HepG2 (cell line): ENCODE results near the gene VILL. TPM values are rescaled to one million over a fixed set of nuclear protein-coding genes. Genes with fewer than 3 reads are reported as not detected.

Experiments used
- ASH2L ChIP-seq: fragments of 300-600, 200-600 bp; sonication (generic); IDR thresholded peaks from 2 replicates; pipeline ENCODE4 v1.7.0; 2017; ENCODE audit warnings: low read depth, mild to moderate bottlenecking, moderate library complexity, mixed read lengths, low read length; ENCODE audit not compliant: insufficient read length
- CBX5 ChIP-seq: sonication (generic); formaldehyde crosslinking; IDR thresholded peaks from 2 replicates; pipeline ENCODE4 v1.4.0; 2020; ENCODE audit warnings: missing genetic modification reagents, borderline replicate concordance
- IKZF4 ChIP-seq: sonication (generic); formaldehyde crosslinking; IDR thresholded peaks from 2 replicates; pipeline ENCODE4 v1.5.1; 2020; ENCODE audit warnings: borderline replicate concordance, mild to moderate bottlenecking, low read depth, missing genetic modification reagents; ENCODE audit errors: not compliant biosample characterization
- PHF20 ChIP-seq: sonication (generic); formaldehyde crosslinking; IDR thresholded peaks from 2 replicates; pipeline ENCODE4 v1.5.0; 2020; ENCODE audit warnings: mild to moderate bottlenecking, missing genetic modification reagents
- SNAPC4 ChIP-seq: sonication (generic); formaldehyde crosslinking; IDR thresholded peaks from 2 replicates; pipeline ENCODE4 v1.4.0; 2020; ENCODE audit warnings: mild to moderate bottlenecking, missing genetic modification reagents
- U2AF1 ChIP-seq: fragments of 200-400 bp; formaldehyde crosslinking; optimal IDR thresholded peaks from 2 replicates; pipeline ENCODE3; 2017; ENCODE audit warnings: mild to moderate bottlenecking, low read depth, low read length
- ZFP37 ChIP-seq: sonication (generic); formaldehyde crosslinking; IDR thresholded peaks from 2 replicates; pipeline ENCODE4 v1.4.0; 2020; ENCODE audit warnings: missing genetic modification reagents, borderline replicate concordance
- ZFP82 ChIP-seq: sonication (generic); formaldehyde crosslinking; IDR thresholded peaks from 2 replicates; pipeline ENCODE4 v1.5.1; 2020; ENCODE audit warnings: mild to moderate bottlenecking, missing genetic modification reagents, borderline replicate concordance
- ZNF10 ChIP-seq: sonication (generic); formaldehyde crosslinking; IDR thresholded peaks from 2 replicates; pipeline ENCODE4 v1.4.0; 2020; ENCODE audit warnings: mild to moderate bottlenecking, low read depth, missing genetic modification reagents, borderline replicate concordance
- ZNF276 ChIP-seq: sonication (generic); formaldehyde crosslinking; IDR thresholded peaks from 2 replicates; pipeline ENCODE4 v1.4.0; 2020; ENCODE audit warnings: mild to moderate bottlenecking, low read depth, missing genetic modification reagents
- ZNF354B ChIP-seq: sonication (generic); formaldehyde crosslinking; IDR thresholded peaks from 2 replicates; pipeline ENCODE4 v1.8.0; 2022; ENCODE audit warnings: mild to moderate bottlenecking, missing genetic modification reagents
- ZNF773 ChIP-seq: sonication (generic); formaldehyde crosslinking; IDR thresholded peaks from 2 replicates; pipeline ENCODE4 v1.4.0; 2020; ENCODE audit warnings: missing genetic modification reagents, borderline replicate concordance
- ZSCAN31 ChIP-seq: sonication (generic); formaldehyde crosslinking; IDR thresholded peaks from 2 replicates; pipeline ENCODE4 v1.5.0; 2020; ENCODE audit warnings: low read depth, mild to moderate bottlenecking, missing genetic modification reagents
- polyA plus RNA-seq, 8 experiments: library from polyadenylated mRNA; depleted of rRNA in 3 of 8; stranded (reverse) in 7 of 8; unstranded in 1 of 8; fragments of >200 nt; fragmentation: Illumina TruSeq in 4 of 8; extraction: Trizol in 4 of 8; gene quantifications; 2 replicates each; pipeline versions ENCODE4 v1.2.1 to v1.2.3, GENCODE V29; 2011 to 2016; ENCODE audit warnings: low read depth in 4 of 8, missing spikeins in 1 of 8, mixed read lengths in 1 of 8; ENCODE audit not compliant: insufficient read depth in 1 of 8
- total RNA-seq, 5 experiments: library from RNA; depleted of rRNA; stranded (reverse); fragments of >200 nt; fragmentation: Illumina TruSeq; extraction: Trizol; gene quantifications; 2 replicates each; pipeline ENCODE4 v1.2.3, GENCODE V29; 2016; ENCODE audit warnings: low read depth in 1 of 5
- TF ChIP-seq, protein P1 (sequence below): IDR thresholded peaks from 2 replicates; pipeline ENCODE4 v1.6.1; 2016; ENCODE audit warnings: missing biosample characterization, missing genetic modification reagents, low read depth
- TF ChIP-seq, protein P2 (sequence below): sonication (generic); formaldehyde crosslinking; IDR thresholded peaks from 2 replicates; pipeline ENCODE4 v1.4.0; 2020; ENCODE audit warnings: missing genetic modification reagents, borderline replicate concordance
- TF ChIP-seq, protein P3 (sequence below): IDR thresholded peaks from 2 replicates; pipeline ENCODE4 v1.6.1; 2016

Gene VILL
- total and polyA plus RNA-seq, 2 of the 13 experiments (the other 11 are each of a cell fraction or from before 2014, with no cell fraction given) = 3.2 to 5.3 TPM

GRCh38 chr3:38005076-38006020 is 14.8 kb downstream of the VILL start (continued):
- no peak for TF ChIP-seq ZNF276 (CRISPR knock-in tag)
- no peak for TF ChIP-seq ZFP37 (CRISPR knock-in tag)
- TF ChIP-seq ZSCAN31 = no peak
- TF ChIP-seq, protein P1, sequence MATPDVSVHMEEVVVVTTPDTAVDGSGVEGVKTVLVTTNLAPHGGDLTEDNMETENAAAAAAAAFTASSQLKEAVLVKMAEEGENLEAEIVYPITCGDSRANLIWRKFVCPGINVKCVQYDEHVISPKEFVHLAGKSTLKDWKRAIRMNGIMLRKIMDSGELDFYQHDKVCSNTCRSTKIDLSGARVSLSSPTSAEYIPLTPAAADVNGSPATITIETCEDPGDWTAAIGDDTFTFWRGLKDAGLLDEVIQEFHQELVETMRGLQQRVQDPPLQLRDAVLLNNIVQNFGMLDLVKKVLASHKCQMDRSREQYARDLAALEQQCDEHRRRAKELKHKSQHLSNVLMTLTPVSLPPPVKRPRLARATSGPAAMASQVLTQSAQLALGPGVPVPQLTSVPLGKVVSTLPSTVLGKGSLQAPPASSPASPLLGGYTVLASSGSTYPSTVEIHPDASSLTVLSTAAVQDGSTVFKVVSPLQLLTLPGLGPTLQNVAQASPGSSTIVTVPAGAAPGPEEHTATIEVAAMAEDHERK = no peak
- no peak for TF ChIP-seq SNAPC4 (CRISPR knock-in tag)
- TF ChIP-seq ZNF773 = no peak
- TF ChIP-seq IKZF4 (CRISPR knock-in tag) = no peak
- no peak for TF ChIP-seq U2AF1
- TF ChIP-seq ASH2L = no peak
- no peak for TF ChIP-seq CBX5 (CRISPR knock-in tag)
- TF ChIP-seq PHF20 (CRISPR knock-in tag) = no peak
- TF ChIP-seq, protein P2, sequence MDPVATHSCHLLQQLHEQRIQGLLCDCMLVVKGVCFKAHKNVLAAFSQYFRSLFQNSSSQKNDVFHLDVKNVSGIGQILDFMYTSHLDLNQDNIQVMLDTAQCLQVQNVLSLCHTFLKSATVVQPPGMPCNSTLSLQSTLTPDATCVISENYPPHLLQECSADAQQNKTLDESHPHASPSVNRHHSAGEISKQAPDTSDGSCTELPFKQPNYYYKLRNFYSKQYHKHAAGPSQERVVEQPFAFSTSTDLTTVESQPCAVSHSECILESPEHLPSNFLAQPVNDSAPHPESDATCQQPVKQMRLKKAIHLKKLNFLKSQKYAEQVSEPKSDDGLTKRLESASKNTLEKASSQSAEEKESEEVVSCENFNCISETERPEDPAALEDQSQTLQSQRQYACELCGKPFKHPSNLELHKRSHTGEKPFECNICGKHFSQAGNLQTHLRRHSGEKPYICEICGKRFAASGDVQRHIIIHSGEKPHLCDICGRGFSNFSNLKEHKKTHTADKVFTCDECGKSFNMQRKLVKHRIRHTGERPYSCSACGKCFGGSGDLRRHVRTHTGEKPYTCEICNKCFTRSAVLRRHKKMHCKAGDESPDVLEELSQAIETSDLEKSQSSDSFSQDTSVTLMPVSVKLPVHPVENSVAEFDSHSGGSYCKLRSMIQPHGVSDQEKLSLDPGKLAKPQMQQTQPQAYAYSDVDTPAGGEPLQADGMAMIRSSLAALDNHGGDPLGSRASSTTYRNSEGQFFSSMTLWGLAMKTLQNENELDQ (CRISPR knock-in tag) = no peak
- TF ChIP-seq ZNF10 (CRISPR knock-in tag) = no peak
- TF ChIP-seq ZNF354B (CRISPR knock-in tag) = no peak
- TF ChIP-seq, protein P3, sequence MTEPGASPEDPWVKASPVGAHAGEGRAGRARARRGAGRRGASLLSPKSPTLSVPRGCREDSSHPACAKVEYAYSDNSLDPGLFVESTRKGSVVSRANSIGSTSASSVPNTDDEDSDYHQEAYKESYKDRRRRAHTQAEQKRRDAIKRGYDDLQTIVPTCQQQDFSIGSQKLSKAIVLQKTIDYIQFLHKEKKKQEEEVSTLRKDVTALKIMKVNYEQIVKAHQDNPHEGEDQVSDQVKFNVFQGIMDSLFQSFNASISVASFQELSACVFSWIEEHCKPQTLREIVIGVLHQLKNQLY (CRISPR knock-in tag) = 0 out of 2 replicates have a peak, but pooled peaks have one; percentile 51
- TF ChIP-seq ZFP82 (CRISPR knock-in tag) = no peak
